Measurements from ENCODE around the gene OR2T5. TPM values are rescaled to one million over a fixed set of nuclear protein-coding genes. Genes with fewer than 3 reads are reported as not detected.
"Not testable (repeated sequence)": the region's sequence is repeated elsewhere in the genome, so short reads cannot be mapped to it uniquely, and the experiment has no call there.

Gene OR2T5
- total and polyA plus RNA-seq, 2 donors (not counting 1 experiment from before 2014, with no cell fraction given) = not detected

GRCh38 chr1:248473051-248473450 lies 15.3 kb upstream of the OR2T5 start, which contains the start of gene OR2T3:
OR2T3 (plus strand) TSS chr1:248473351; CDS start chr1:248473351, 0 bp downstream.
- CTCF ChIA-PET; H3K4me1 ChIP-seq (ENCODE audit: control insufficient read depth in 2 of 2, insufficient read depth in 2 of 2, low read length in 2 of 2); DNase-seq; H3K9me3 Mint-ChIP-seq (ENCODE audit: insufficient read depth); H3K36me3 ChIP-seq (replicated peaks in 1 of 2; ENCODE audit: control extremely low read depth in 1 of 2, control insufficient read depth in 1 of 2, extremely low read depth in 1 of 2, insufficient read depth in 2 of 2, low read length in 1 of 2); H3K4me1 Mint-ChIP-seq; intact Hi-C loops (cut with micrococcal nuclease); H3K9me3 ChIP-seq (ENCODE audit: control extremely low read depth in 1 of 3, control insufficient read depth in 2 of 3, insufficient read depth in 1 of 3, low read length in 2 of 3); H3K9ac ChIP-seq (ENCODE audit: low read length); H3K4me3 Mint-ChIP-seq; H3K27ac ChIP-seq (ENCODE audit: low read length in 2 of 2); H3K27ac Mint-ChIP-seq; POLR2A ChIA-PET; ATAC-seq (ENCODE audit: low read depth); H3K27me3 Mint-ChIP-seq; H4K20me1 ChIP-seq (ENCODE audit: control insufficient read depth, insufficient read depth, low read length, poor library complexity, severe bottlenecking); H3K4me3 ChIP-seq (ENCODE audit: control extremely low read depth in 1 of 5, extremely low read depth in 1 of 5, insufficient read depth in 1 of 5, low read depth in 2 of 5, low read length in 4 of 5); H2AFZ ChIP-seq (ENCODE audit: insufficient read depth, low read depth, low read length, poor library complexity, severe bottlenecking); H3K79me2 ChIP-seq (ENCODE audit: control insufficient read depth, insufficient read depth, low read length); H3K27me3 ChIP-seq (replicated peaks in 1 of 4; ENCODE audit: control extremely low read depth in 1 of 4, control insufficient read depth in 3 of 4, insufficient read depth in 4 of 4, low read length in 3 of 4); H3K4me2 ChIP-seq (replicated peaks; ENCODE audit: low read depth, low read length, poor library complexity, severe bottlenecking): not testable (repeated sequence)
- whole genome bisulfite sequencing (ENCODE audit: insufficient coverage) = no CpG with 5 or more reads among the region's 2 CpGs

GRCh38 chr1:248475660-248476059 lies 12.7 kb upstream of the OR2T5 start:
- H3K9ac ChIP-seq (ENCODE audit: low read length); H3K4me1 Mint-ChIP-seq; intact Hi-C loops (cut with micrococcal nuclease); H3K9me3 ChIP-seq (ENCODE audit: control extremely low read depth in 1 of 3, control insufficient read depth in 2 of 3, insufficient read depth in 1 of 3, low read length in 2 of 3); H4K20me1 ChIP-seq (ENCODE audit: control insufficient read depth, insufficient read depth, low read length, poor library complexity, severe bottlenecking); H3K4me3 ChIP-seq (ENCODE audit: control extremely low read depth in 1 of 5, extremely low read depth in 1 of 5, insufficient read depth in 1 of 5, low read depth in 2 of 5, low read length in 4 of 5); H3K4me3 Mint-ChIP-seq; POLR2A ChIA-PET; H3K79me2 ChIP-seq (ENCODE audit: control insufficient read depth, insufficient read depth, low read length); H3K27me3 ChIP-seq (replicated peaks in 1 of 4; ENCODE audit: control extremely low read depth in 1 of 4, control insufficient read depth in 3 of 4, insufficient read depth in 4 of 4, low read length in 3 of 4); H3K27ac ChIP-seq (ENCODE audit: low read length in 2 of 2); H3K27ac Mint-ChIP-seq; H3K9me3 Mint-ChIP-seq (ENCODE audit: insufficient read depth); CTCF ChIA-PET; DNase-seq; ATAC-seq (ENCODE audit: low read depth); H3K36me3 ChIP-seq (replicated peaks in 1 of 2; ENCODE audit: control extremely low read depth in 1 of 2, control insufficient read depth in 1 of 2, extremely low read depth in 1 of 2, insufficient read depth in 2 of 2, low read length in 1 of 2); H3K27me3 Mint-ChIP-seq; H3K4me1 ChIP-seq (ENCODE audit: control insufficient read depth in 2 of 2, insufficient read depth in 2 of 2, low read length in 2 of 2); H2AFZ ChIP-seq (ENCODE audit: insufficient read depth, low read depth, low read length, poor library complexity, severe bottlenecking); H3K4me2 ChIP-seq (replicated peaks; ENCODE audit: low read depth, low read length, poor library complexity, severe bottlenecking): not testable (repeated sequence)
- WGBS (ENCODE audit: insufficient coverage) = no CpG with 5 or more reads among the region's 1 CpG

GRCh38 chr1:248481686-248482579 lies 6.5 kb upstream of the OR2T5 start:
- H3K27ac Mint-ChIP-seq; H3K9me3 Mint-ChIP-seq (ENCODE audit: insufficient read depth); H3K27me3 Mint-ChIP-seq; POLR2A ChIA-PET; H3K4me1 Mint-ChIP-seq; CTCF ChIA-PET; H3K4me1 ChIP-seq (ENCODE audit: control insufficient read depth in 2 of 2, insufficient read depth in 2 of 2, low read length in 2 of 2); H3K27ac ChIP-seq (ENCODE audit: low read length in 2 of 2); H3K9me3 ChIP-seq (ENCODE audit: control extremely low read depth in 1 of 3, control insufficient read depth in 2 of 3, insufficient read depth in 1 of 3, low read length in 2 of 3); intact Hi-C loops (cut with micrococcal nuclease); H3K27me3 ChIP-seq (replicated peaks in 1 of 4; ENCODE audit: control extremely low read depth in 1 of 4, control insufficient read depth in 3 of 4, insufficient read depth in 4 of 4, low read length in 3 of 4); ATAC-seq (ENCODE audit: low read depth); H3K36me3 ChIP-seq (replicated peaks in 1 of 2; ENCODE audit: control extremely low read depth in 1 of 2, control insufficient read depth in 1 of 2, extremely low read depth in 1 of 2, insufficient read depth in 2 of 2, low read length in 1 of 2); H3K79me2 ChIP-seq (ENCODE audit: control insufficient read depth, insufficient read depth, low read length); H4K20me1 ChIP-seq (ENCODE audit: control insufficient read depth, insufficient read depth, low read length, poor library complexity, severe bottlenecking): not testable (repeated sequence)
- Histone ChIP-seq H3K4me3 (ENCODE audit: control extremely low read depth in 1 of 5, extremely low read depth in 1 of 5, insufficient read depth in 1 of 5, low read depth in 2 of 5, low read length in 4 of 5) (peak overlapping the region in 2 of 5 experiments; percentile 8 to 32), H3K4me2 (replicated peaks; ENCODE audit: low read depth, low read length, poor library complexity, severe bottlenecking) (peak overlapping the region; percentile 30), H2AFZ (ENCODE audit: insufficient read depth, low read depth, low read length, poor library complexity, severe bottlenecking) (peak overlapping the region; percentile 67), H3K9ac (ENCODE audit: low read length) (peak overlapping the region; percentile 39)
- H3K4me3 Mint-ChIP-seq = peak overlapping the region; percentile 71
- 42% methylated on average over 7 of the region's 13 CpGs for WGBS (ENCODE audit: insufficient coverage)
- peak; percentile 6 for DNase-seq

- H3K79me2 ChIP-seq (ENCODE audit: control insufficient read depth, insufficient read depth, low read length); H3K9me3 Mint-ChIP-seq (ENCODE audit: insufficient read depth); H2AFZ ChIP-seq (ENCODE audit: insufficient read depth, low read depth, low read length, poor library complexity, severe bottlenecking); H3K9ac ChIP-seq (ENCODE audit: low read length); H3K27me3 ChIP-seq (replicated peaks in 1 of 4; ENCODE audit: control extremely low read depth in 1 of 4, control insufficient read depth in 3 of 4, insufficient read depth in 4 of 4, low read length in 3 of 4); intact Hi-C loops (cut with micrococcal nuclease); H4K20me1 ChIP-seq (ENCODE audit: control insufficient read depth, insufficient read depth, low read length, poor library complexity, severe bottlenecking); H3K4me1 Mint-ChIP-seq; H3K36me3 ChIP-seq (replicated peaks in 1 of 2; ENCODE audit: control extremely low read depth in 1 of 2, control insufficient read depth in 1 of 2, extremely low read depth in 1 of 2, insufficient read depth in 2 of 2, low read length in 1 of 2); POLR2A ChIA-PET; DNase-seq; ATAC-seq (ENCODE audit: low read depth); H3K4me3 ChIP-seq (ENCODE audit: control extremely low read depth in 1 of 5, extremely low read depth in 1 of 5, insufficient read depth in 1 of 5, low read depth in 2 of 5, low read length in 4 of 5); H3K4me3 Mint-ChIP-seq; H3K4me1 ChIP-seq (ENCODE audit: control insufficient read depth in 2 of 2, insufficient read depth in 2 of 2, low read length in 2 of 2); H3K27ac Mint-ChIP-seq; CTCF ChIA-PET; H3K9me3 ChIP-seq (ENCODE audit: control extremely low read depth in 1 of 3, control insufficient read depth in 2 of 3, insufficient read depth in 1 of 3, low read length in 2 of 3); H3K4me2 ChIP-seq (replicated peaks; ENCODE audit: low read depth, low read length, poor library complexity, severe bottlenecking); H3K27me3 Mint-ChIP-seq; H3K27ac ChIP-seq (ENCODE audit: low read length in 2 of 2): not testable (repeated sequence)
- whole genome bisulfite sequencing (ENCODE audit: insufficient coverage) = no CpG with 5 or more reads among the region's 5 CpGs
These were observed 8.3 kb downstream of the OR2T5 start for GRCh38 chr1:248496661-248497060.
